ENCODE measurements around the gene DPYSL4.

The DPYSL4 gene

DNA sequence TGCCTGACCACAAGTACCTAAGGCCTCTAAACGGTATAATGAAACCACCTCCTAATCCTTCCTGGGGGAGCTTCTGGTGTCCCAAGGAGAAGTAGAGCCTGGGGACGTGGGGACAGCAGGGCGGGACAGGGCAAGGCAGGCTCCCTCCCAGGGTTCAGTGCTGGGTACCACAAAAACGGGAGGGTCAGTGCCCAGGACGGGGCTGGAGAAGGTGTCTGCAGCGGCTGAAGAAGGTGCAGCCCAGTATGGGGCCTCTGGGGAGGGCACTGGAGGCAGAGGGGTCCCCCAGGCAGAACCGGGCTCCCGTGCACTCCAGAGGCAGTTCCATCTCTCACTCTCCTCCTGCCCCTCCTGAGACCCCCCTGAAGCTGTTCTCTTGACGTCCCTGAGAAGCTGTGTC lies 46.2 kb downstream of the DPYSL4 start:
- TF ChIP-seq SIN3A (IDR thresholded peaks at IDR 0.05; ENCODE audit: borderline replicate concordance, insufficient read depth, low read length) (no peak), TAF1 (IDR thresholded peaks at IDR 0.05; ENCODE audit: borderline replicate concordance, insufficient read depth, low read length) (no peak), FOXP2 (optimal IDR thresholded peaks at IDR 0.05; ENCODE audit: borderline replicate concordance, extremely low read depth, extremely low read length, insufficient read depth) (no peak), POLR2AphosphoS5 (IDR thresholded peaks at IDR 0.05; ENCODE audit: low read depth, low read length) (no peak)
- TF ChIP-seq, protein P1, sequence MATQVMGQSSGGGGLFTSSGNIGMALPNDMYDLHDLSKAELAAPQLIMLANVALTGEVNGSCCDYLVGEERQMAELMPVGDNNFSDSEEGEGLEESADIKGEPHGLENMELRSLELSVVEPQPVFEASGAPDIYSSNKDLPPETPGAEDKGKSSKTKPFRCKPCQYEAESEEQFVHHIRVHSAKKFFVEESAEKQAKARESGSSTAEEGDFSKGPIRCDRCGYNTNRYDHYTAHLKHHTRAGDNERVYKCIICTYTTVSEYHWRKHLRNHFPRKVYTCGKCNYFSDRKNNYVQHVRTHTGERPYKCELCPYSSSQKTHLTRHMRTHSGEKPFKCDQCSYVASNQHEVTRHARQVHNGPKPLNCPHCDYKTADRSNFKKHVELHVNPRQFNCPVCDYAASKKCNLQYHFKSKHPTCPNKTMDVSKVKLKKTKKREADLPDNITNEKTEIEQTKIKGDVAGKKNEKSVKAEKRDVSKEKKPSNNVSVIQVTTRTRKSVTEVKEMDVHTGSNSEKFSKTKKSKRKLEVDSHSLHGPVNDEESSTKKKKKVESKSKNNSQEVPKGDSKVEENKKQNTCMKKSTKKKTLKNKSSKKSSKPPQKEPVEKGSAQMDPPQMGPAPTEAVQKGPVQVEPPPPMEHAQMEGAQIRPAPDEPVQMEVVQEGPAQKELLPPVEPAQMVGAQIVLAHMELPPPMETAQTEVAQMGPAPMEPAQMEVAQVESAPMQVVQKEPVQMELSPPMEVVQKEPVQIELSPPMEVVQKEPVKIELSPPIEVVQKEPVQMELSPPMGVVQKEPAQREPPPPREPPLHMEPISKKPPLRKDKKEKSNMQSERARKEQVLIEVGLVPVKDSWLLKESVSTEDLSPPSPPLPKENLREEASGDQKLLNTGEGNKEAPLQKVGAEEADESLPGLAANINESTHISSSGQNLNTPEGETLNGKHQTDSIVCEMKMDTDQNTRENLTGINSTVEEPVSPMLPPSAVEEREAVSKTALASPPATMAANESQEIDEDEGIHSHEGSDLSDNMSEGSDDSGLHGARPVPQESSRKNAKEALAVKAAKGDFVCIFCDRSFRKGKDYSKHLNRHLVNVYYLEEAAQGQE (IDR thresholded peaks at IDR 0.05; ENCODE audit: insufficient read depth in 1 of 2, low read depth in 2 of 2, low read length in 2 of 2) = no peak

DNA sequence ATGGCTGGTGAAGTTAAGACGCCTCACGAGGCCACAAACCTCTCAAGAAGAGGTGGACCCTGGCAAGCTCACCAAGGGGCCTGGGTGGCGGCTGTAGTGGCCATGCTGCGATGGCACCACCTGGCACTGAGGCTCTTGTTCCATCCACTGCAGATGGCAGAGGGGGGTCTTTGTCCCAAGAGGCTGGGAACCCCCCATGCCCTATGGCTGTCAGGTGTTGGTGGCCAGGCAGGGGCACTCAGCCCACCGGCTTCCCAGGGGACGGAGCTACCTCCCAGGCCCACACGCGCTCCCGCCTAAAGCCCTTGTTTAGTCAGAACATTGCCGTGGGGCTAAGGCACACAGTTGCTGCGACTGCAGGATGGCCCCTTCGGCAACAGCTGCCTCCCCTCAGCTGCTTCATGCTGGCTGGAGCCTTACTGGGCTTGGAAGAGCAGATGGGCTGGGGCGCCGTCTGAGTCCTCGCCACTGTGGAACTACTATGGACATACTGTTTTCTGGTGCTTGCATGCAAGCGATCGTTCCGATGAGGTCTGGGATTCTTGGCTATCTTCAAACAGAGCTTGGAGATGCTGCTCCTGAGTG lies 46.8 kb downstream of the DPYSL4 start:
- TF ChIP-seq SIN3A (IDR thresholded peaks at IDR 0.05; ENCODE audit: borderline replicate concordance, insufficient read depth, low read length) (no peak), TAF1 (IDR thresholded peaks at IDR 0.05; ENCODE audit: borderline replicate concordance, insufficient read depth, low read length) (no peak), POLR2AphosphoS5 (IDR thresholded peaks at IDR 0.05; ENCODE audit: low read depth, low read length) (no peak), FOXP2 (optimal IDR thresholded peaks at IDR 0.05; ENCODE audit: borderline replicate concordance, extremely low read depth, extremely low read length, insufficient read depth) (no peak)
- TF ChIP-seq, protein P1 (IDR thresholded peaks at IDR 0.05; ENCODE audit: insufficient read depth in 1 of 2, low read depth in 2 of 2, low read length in 2 of 2) = no peak

- no peak for TF ChIP-seq FOXP2 (optimal IDR thresholded peaks at IDR 0.05; ENCODE audit: borderline replicate concordance, extremely low read depth, extremely low read length, insufficient read depth)
- no peak for TF ChIP-seq TAF1 (IDR thresholded peaks at IDR 0.05; ENCODE audit: borderline replicate concordance, insufficient read depth, low read length)
- TF ChIP-seq, protein P1 (IDR thresholded peaks at IDR 0.05; ENCODE audit: insufficient read depth in 1 of 2, low read depth in 2 of 2, low read length in 2 of 2) = no peak
These were observed 48.1 kb downstream of the DPYSL4 start for GRCh38 chr10:132234860-132235259.

- no peak for TF ChIP-seq TAF1 (IDR thresholded peaks at IDR 0.05; ENCODE audit: borderline replicate concordance, insufficient read depth, low read length)
These were observed 49.4 kb downstream of the DPYSL4 start for GRCh38 chr10:132236161-132236560.

- TF ChIP-seq TAF1 (IDR thresholded peaks at IDR 0.05; ENCODE audit: borderline replicate concordance, insufficient read depth, low read length) (no peak), SIN3A (IDR thresholded peaks at IDR 0.05; ENCODE audit: borderline replicate concordance, insufficient read depth, low read length) (no peak), FOXP2 (optimal IDR thresholded peaks at IDR 0.05; ENCODE audit: borderline replicate concordance, extremely low read depth, extremely low read length, insufficient read depth) (no peak), POLR2AphosphoS5 (IDR thresholded peaks at IDR 0.05; ENCODE audit: low read depth, low read length) (no peak)
- TF ChIP-seq, protein P1 (IDR thresholded peaks at IDR 0.05; ENCODE audit: insufficient read depth in 1 of 2, low read depth in 2 of 2, low read length in 2 of 2) = no peak
These were observed 50.1 kb downstream of the DPYSL4 start for GRCh38 chr10:132236881-132237280.

Measured in PFSK-1 (cell line).